GM06990 (cell line): ENCODE data around the gene PPP1R16B.

Source experiments
- DNase-seq: peaks from one replicate; pipeline ENCODE4 v3.0.0-alpha.2; 2011; ENCODE audit not compliant: insufficient read length; ENCODE audit errors: extremely low read depth
- H3K27me3 ChIP-seq: replicated peaks from 2 replicates; pipeline ENCODE4 v1.6.0; 2011; ENCODE audit warnings: low read length; ENCODE audit not compliant: control insufficient read depth, insufficient read depth
- H3K36me3 ChIP-seq: 2 replicates; pipeline ENCODE4 v1.5.1; 2011; ENCODE audit warnings: low read length; ENCODE audit not compliant: control insufficient read depth, insufficient read depth
- H3K4me3 ChIP-seq: replicated peaks from 2 replicates; pipeline ENCODE4 v1.5.1; 2011; ENCODE audit warnings: low read depth, mild to moderate bottlenecking, control low read depth, low read length
- CTCF ChIP-seq: IDR thresholded peaks from 2 replicates; pipeline ENCODE4 v1.5.1; 2011; ENCODE audit warnings: low read length, control low read depth, mild to moderate bottlenecking, inconsistent platforms; ENCODE audit not compliant: insufficient read depth, poor library complexity, severe bottlenecking

PPP1R16B gene

GRCh38 chr20:38770970-38771369 is 34.5 kb upstream of the PPP1R16B start:
- Histone ChIP-seq H3K4me3 (no peak overlapping the region), H3K27me3 (no peaks in the 10 kb centered on the region), H3K36me3 (peaks cover 12% of the 10 kb centered on the region)
- no peak for DNase-seq
- no peak for TF ChIP-seq CTCF

- Histone ChIP-seq H3K4me3 (no peak overlapping the region), H3K27me3 (no peaks in the 10 kb centered on the region), H3K36me3 (peaks cover 9% of the 10 kb centered on the region)
- TF ChIP-seq CTCF = no peak
- DNase-seq = no peak
These were observed 33.9 kb upstream of the PPP1R16B start for GRCh38 chr20:38771621-38772020.

GRCh38 chr20:38774167-38774566 is 31.3 kb upstream of the PPP1R16B start:
- no peak for TF ChIP-seq CTCF
- Histone ChIP-seq H3K36me3 (peaks cover 3% of the 10 kb centered on the region), H3K4me3 (no peak overlapping the region), H3K27me3 (no peaks in the 10 kb centered on the region)
- DNase-seq = no peak

GRCh38 chr20:38776363-38776762 is 29.1 kb upstream of the PPP1R16B start:
- DNase-seq = peak; percentile 21
- Histone ChIP-seq H3K4me3 (no peak overlapping the region), H3K27me3 (no peaks in the 10 kb centered on the region), H3K36me3 (peaks cover 3% of the 10 kb centered on the region)
- TF ChIP-seq CTCF = no peak

- Histone ChIP-seq H3K27me3 (no peaks in the 10 kb centered on the region), H3K4me3 (no peak overlapping the region), H3K36me3 (no peaks in the 10 kb centered on the region; the same call in 1 of the 2 replicates)
- no peak for TF ChIP-seq CTCF
- DNase-seq = no peak
These were observed 26.0 kb upstream of the PPP1R16B start for GRCh38 chr20:38779247-38780097.
